Gastroesophageal sphincter (tissue), 3 donors: ENCODE data around the gene SDE2.

Experiments used
- POLR2A ChIP-seq, 2 donors: fragments of 450-650 bp; IDR thresholded peaks; one replicate each; pipeline ENCODE4 v1.6.1; 2017; ENCODE audit warnings: antibody characterized with exemption in 2 of 2, mild to moderate bottlenecking in 2 of 2, moderate library complexity in 1 of 2
- TF ChIP-seq, protein P1 (sequence below), 4 experiments: fragments of 200-600 bp in 2 of 4; fragments of 450-650 bp in 2 of 4; sonication (generic) in 1 of 4; IDR thresholded peaks; one replicate each; pipeline ENCODE4 v1.5.1; 2017 to 2019; ENCODE audit warnings: antibody characterized with exemption in 4 of 4, mild to moderate bottlenecking in 2 of 4, moderate library complexity in 2 of 4

DNA sequence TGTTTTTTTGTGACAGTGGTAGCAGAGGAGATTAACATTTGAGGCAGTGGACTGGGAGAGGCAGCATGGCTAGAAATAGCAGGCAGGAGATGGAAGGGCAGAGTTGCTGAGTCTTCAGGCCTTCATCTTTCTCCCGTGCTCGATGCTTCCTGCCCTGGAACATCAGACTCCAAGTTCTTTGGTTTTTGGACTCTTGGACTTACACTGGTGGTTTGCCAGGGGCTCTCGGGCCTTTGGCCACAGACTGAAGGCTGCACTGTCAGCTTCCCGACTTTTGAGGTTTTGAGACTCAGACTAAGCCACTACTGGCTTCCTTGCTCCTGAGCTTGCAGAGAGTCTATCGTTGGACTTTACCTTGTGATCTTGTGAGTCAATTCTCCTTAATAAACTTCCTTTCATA, 33.9 kb downstream of the SDE2 start:
- TF ChIP-seq, protein P1, sequence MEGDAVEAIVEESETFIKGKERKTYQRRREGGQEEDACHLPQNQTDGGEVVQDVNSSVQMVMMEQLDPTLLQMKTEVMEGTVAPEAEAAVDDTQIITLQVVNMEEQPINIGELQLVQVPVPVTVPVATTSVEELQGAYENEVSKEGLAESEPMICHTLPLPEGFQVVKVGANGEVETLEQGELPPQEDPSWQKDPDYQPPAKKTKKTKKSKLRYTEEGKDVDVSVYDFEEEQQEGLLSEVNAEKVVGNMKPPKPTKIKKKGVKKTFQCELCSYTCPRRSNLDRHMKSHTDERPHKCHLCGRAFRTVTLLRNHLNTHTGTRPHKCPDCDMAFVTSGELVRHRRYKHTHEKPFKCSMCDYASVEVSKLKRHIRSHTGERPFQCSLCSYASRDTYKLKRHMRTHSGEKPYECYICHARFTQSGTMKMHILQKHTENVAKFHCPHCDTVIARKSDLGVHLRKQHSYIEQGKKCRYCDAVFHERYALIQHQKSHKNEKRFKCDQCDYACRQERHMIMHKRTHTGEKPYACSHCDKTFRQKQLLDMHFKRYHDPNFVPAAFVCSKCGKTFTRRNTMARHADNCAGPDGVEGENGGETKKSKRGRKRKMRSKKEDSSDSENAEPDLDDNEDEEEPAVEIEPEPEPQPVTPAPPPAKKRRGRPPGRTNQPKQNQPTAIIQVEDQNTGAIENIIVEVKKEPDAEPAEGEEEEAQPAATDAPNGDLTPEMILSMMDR (IDR thresholded peaks at IDR 0.05), result no peak
- no peak for TF ChIP-seq POLR2A (IDR thresholded peaks at IDR 0.05)
